Mesothelial cell of epicardium (in vitro differentiated cells): ENCODE data around the gene PTPN1. TPM values are rescaled to one million over a fixed set of nuclear protein-coding genes. Genes with fewer than 3 reads are reported as not detected.

Experiments
- DNase-seq, 2 experiments: peaks; one replicate each; pipeline ENCODE4 v3.0.0; 2021; ENCODE audit warnings: low spot score in 2 of 2; ENCODE audit not compliant: unreplicated experiment in 2 of 2
- H3K27ac Mint-ChIP-seq: 2 replicates; pipeline ENCODE4 v1.8.0; 2021; ENCODE audit warnings: mixed read lengths
- H3K27me3 Mint-ChIP-seq: 2 replicates; pipeline ENCODE4 v1.8.0; 2021; ENCODE audit warnings: low read depth, mixed read lengths
- H3K36me3 Mint-ChIP-seq: 2 replicates; pipeline ENCODE4 v1.8.0; 2021; ENCODE audit warnings: mixed read lengths
- H3K4me1 Mint-ChIP-seq: 2 replicates; pipeline ENCODE4 v1.8.0; 2021; ENCODE audit warnings: mixed read lengths
- H3K4me3 Mint-ChIP-seq: 2 replicates; pipeline ENCODE4 v1.8.0; 2021; ENCODE audit warnings: mild to moderate bottlenecking, moderate library complexity, mixed read lengths
- H3K9me3 Mint-ChIP-seq: 2 replicates; pipeline ENCODE4 v1.8.0; 2021; ENCODE audit warnings: mixed read lengths
- CTCF ChIP-seq: fragments of 200-600 bp; sonication (generic); IDR thresholded peaks from one replicate; pipeline ENCODE4 v1.5.0; 2021; ENCODE audit warnings: antibody characterized with exemption; ENCODE audit not compliant: unreplicated experiment
- total RNA-seq: library from RNA; stranded (reverse); gene quantifications from 3 replicates; pipeline ENCODE4 v1.2.1, GENCODE V29; 2021

The PTPN1 gene
- total RNA-seq, 1 donor from 2014 or later, result 27.7 TPM

- no peak for DNase-seq
- no peaks in the 10 kb centered on the region for H3K27me3 Mint-ChIP-seq
- peaks cover 19% of the 10 kb centered on the region for H3K4me1 Mint-ChIP-seq
- no peak overlapping the region for H3K27ac Mint-ChIP-seq
- no peak for TF ChIP-seq CTCF
- peaks cover under 1% of the 10 kb centered on the region for H3K9me3 Mint-ChIP-seq
- no peaks in the 10 kb centered on the region for H3K36me3 Mint-ChIP-seq
- no peak overlapping the region for H3K4me3 Mint-ChIP-seq
Observed at GRCh38 chr20:50464725-50465650, 45.2 kb upstream of the PTPN1 start.

- Mint-ChIP-seq H3K36me3 (no peaks in the 10 kb centered on the region), H3K4me1 (peaks cover 13% of the 10 kb centered on the region), H3K4me3 (no peak overlapping the region), H3K9me3 (peaks cover 3% of the 10 kb centered on the region), H3K27me3 (no peaks in the 10 kb centered on the region), H3K27ac (no peak overlapping the region)
- no peak for DNase-seq
- TF ChIP-seq CTCF, result no peak
Observed at GRCh38 chr20:50467174-50467573, 43.0 kb upstream of the PTPN1 start.

- Mint-ChIP-seq H3K9me3 (peaks cover 3% of the 10 kb centered on the region), H3K4me3 (no peak overlapping the region), H3K36me3 (no peaks in the 10 kb centered on the region), H3K27me3 (no peaks in the 10 kb centered on the region), H3K27ac (no peak overlapping the region), H3K4me1 (peaks cover 7% of the 10 kb centered on the region)
- no peak for DNase-seq
- TF ChIP-seq CTCF, result no peak
Observed at GRCh38 chr20:50467718-50468356, 42.3 kb upstream of the PTPN1 start.

GRCh38 chr20:50468378-50468798, 41.8 kb upstream of the PTPN1 start:
- Mint-ChIP-seq H3K9me3 (peaks cover 3% of the 10 kb centered on the region), H3K36me3 (no peaks in the 10 kb centered on the region), H3K4me1 (peaks cover 7% of the 10 kb centered on the region), H3K27ac (no peak overlapping the region), H3K4me3 (no peak overlapping the region), H3K27me3 (no peaks in the 10 kb centered on the region)
- TF ChIP-seq CTCF, result no peak
- no peak for DNase-seq

- H3K4me3 Mint-ChIP-seq, result no peak overlapping the region
- H3K4me1 Mint-ChIP-seq, result peaks cover 4% of the 10 kb centered on the region
- H3K36me3 Mint-ChIP-seq, result no peaks in the 10 kb centered on the region
- DNase-seq, result no peak
- TF ChIP-seq CTCF, result no peak
- no peaks in the 10 kb centered on the region for H3K27me3 Mint-ChIP-seq
- peaks cover 3% of the 10 kb centered on the region for H3K9me3 Mint-ChIP-seq
- no peak overlapping the region for H3K27ac Mint-ChIP-seq
Observed at GRCh38 chr20:50469176-50469723, 40.9 kb upstream of the PTPN1 start.
